ENCODE results near the gene CPXM1.

CPXM1 gene

DNA sequence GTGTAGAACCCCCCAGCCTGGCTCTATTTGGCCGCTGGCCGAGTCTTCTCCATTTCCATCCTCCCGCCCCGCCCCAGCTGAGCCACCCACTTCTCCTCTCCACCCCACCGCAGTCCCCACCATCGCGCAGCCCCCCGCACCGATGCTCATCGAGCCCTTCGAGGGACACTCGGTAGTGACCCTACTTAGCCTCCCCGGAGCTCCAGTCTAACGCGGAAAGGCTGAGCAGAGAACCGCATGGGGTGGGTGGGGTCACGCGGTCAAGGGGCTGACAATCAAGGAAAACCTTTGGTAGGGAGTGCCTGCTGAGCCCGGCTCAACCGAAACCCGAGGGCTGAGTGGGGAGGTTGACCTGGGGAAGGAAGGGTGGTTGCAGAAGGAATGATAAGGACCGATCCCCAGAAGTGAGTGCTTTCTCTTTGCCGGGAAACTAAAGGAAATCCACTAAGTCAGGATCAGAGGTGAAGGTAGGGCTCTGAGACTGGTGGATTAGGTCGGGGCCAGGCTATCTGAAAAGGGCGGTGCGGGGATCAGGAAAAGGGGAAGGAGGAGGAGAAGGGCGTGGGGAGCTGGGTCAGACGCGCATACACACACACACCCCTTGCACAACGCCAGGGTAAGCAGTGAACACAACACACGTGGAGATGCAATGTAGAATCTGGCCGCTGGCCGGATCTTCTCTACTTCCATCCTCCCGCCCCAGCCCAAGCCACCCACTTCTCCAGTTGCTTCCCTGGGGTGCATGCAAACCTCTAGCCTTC is 49.8 kb downstream of the CPXM1 start:
- no peak for DNase-seq (ENCODE audit: low read depth in 1 of 2, low spot score in 1 of 2)

DNA sequence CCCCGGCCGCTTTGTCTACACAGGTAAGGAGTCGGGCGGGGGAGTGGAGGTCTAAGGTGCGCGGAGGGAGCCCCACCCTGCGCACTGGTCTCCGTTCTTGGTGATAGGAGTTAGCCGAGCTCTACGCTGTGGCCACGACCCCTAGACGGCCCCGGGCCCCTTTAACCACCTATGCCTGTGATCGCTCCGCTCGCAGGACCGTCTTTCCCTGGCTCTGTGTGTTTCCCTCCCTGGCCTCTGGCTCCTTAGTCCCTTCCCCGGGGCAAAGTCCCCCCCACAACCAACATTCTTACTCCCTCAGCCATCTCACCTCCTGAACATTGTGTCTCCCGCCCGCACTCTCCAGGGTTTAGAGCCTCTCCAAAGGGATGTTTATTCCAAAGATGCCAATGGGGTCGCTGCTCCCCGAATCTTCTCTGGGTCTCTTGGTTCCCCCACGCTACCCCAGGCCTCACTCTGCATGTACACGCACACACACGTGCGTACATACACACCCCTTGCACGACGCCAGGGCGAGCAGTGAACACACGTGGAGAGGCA is 50.4 kb downstream of the CPXM1 start:
- DNase-seq (ENCODE audit: low read depth in 1 of 2, low spot score in 1 of 2), result no peak

DNA sequence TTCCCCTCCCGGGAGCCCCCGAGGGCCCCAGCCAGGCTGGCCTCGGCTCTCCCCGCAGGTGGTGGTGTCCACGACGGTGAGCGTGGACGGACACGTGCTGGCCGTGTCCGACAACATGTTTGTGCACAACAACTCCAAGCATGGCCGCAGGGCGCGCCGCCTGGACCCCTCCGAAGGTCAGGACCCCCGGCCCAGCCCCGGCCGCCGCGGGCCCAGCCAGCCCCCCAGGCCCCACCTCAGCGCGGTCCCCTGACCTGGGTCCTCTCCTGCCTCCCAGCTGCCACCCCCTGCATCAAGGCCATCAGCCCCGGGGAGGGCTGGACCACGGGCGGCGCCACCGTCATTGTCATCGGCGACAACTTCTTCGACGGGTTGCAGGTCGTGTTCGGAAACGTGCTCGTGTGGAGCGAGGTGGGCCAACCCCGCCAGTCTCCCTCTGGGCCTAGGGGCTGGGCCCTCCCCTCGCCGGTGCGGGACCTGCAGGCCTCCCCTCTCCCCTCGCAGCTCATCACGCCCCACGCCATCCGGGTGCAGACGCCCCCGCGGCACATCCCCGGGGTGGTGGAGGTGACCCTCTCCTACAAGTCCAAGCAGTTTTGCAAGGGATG is 51.0 kb downstream of the CPXM1 start:
- DNase-seq (ENCODE audit: low read depth in 1 of 2, low spot score in 1 of 2), result no peak

GRCh38 chr20:2748551-2749342 is 51.7 kb downstream of the CPXM1 start:
- DNase-seq (ENCODE audit: low read depth in 1 of 2, low spot score in 1 of 2), result no peak

- no peak for DNase-seq (ENCODE audit: low read depth in 1 of 2, low spot score in 1 of 2)
These were observed 52.7 kb downstream of the CPXM1 start for GRCh38 chr20:2747676-2748235.

DNA sequence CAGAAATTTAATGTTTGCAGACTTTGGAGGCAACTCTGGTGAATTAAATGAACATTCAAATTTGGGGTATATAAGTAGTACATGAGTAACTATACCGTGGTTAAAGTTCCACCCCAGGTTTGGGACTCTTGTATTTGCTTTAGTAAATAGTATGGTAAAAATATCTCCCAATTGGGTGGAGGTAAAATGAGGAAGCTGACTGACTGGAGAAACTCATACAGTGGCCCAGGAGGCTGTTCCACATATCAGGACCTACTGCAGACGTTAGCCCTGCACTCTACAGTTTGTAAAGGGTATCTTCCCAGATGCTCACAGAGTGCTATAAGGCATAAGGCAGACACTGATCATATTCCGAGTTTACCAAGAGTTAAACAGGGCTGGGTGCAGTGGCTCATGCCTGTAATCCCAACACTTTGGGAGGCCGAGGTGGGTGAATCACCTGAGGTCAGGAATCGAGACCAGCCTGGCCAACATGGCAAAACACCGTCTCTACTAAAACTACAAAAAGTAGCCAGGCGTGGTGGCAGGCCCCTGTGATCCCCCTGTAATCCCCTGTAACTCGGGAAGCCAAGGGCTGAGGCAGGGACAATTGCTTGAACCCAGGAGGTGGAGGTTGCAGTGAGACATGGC is 53.7 kb downstream of the CPXM1 start:
- no peak for DNase-seq (ENCODE audit: low read depth in 1 of 2, low spot score in 1 of 2)

DNA sequence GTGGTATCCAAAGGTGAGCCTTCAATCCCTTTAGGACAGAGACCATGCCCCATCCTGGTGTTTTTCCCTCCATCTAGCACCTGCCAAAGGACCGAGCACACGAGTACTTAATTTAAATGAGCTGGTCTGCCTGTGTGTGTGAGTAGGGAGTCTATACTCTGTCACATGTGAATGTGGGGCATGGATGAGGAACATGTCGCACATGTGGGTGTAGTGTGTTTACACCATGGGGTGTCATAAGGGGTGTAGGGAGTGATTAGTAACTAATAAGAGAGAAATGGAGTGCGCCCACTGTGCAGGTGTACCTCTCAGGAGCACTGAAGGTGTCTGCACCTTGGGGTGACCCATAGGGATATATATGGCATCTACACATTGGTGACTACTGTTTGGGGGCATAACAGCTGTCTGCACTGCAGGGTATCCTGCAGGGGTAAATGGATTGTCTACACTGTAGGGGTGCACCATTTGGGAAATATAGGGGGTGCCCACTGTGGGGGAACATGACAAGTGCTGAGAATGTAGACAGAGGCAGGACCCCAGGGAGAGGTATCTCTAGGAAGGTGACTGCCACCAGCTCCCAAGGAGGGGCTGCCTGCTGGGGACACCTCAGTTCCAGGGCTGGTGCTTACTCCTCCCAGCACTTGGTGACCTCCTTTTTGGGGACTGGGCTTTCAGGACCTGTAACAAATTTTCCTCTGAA is 54.3 kb downstream of the CPXM1 start:
- DNase-seq (ENCODE audit: low read depth in 1 of 2, low spot score in 1 of 2), result no peak

DNA sequence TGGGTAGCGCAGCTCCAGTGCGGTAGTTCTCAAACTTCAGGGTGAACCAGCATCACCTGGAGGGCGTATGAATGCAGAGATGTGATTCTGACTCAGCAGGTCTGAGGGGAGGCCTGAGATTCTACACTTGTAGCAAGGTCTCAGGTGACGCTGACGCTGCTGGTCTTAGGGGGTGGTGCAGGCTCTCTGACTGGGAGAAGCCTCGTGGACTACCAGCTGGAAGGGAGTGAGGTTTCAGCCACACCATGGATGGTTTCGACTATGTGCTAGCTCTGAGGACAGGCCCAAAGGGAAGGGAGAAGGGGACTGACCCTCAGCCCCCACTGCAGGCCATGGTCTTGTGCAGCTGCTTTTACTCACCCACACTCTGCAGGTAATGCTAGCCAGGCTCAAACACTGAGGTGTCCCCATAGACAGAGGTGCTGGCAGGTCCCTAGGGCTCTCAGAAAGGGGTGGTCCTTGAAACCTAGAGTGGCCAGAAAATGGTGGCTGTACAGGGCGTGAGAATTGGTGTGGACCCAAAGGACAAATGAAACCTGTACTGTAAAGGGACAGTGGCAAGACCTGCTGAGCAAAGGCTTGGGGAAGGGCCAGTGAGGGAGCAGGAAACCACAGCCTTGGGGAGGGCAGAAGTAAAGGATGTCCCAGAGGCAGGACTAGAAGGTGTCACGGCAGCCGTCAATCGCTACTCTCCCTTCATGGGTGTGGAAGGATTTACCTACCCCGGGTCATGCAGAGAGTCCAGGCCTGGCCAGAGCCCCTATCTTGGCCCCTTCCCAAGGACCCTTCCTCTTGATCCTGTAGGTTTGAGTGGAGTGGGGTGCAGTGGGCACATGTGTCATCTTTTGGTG is 55.1 kb downstream of the CPXM1 start:
- no peak for DNase-seq (ENCODE audit: low read depth in 1 of 2, low spot score in 1 of 2)
